ENCODE results near the gene PROCR. TPM values are rescaled to one million over a fixed set of nuclear protein-coding genes. Genes with fewer than 3 reads are reported as not detected.

The PROCR gene
- total RNA-seq, 2 experiments from 2014 or later, result 3.5 to 3.8 TPM

Other genes starting within 250 kb of the PROCR start
- 10 to 100 TPM; 62.8 to 65.6 TPM for gene GSS, start 216.3 kb upstream of the PROCR start, total RNA-seq
- gene MYH7B, start 216.2 kb upstream of the PROCR start, total RNA-seq, result under 1 TPM; 0.17 to 0.19 TPM
- gene TRPC4AP, start 79.3 kb upstream of the PROCR start, total RNA-seq, result 10 to 100 TPM; 48.2 to 49.1 TPM
- 10 to 100 TPM; 18.8 to 19.0 TPM for gene EDEM2, start 24.7 kb upstream of the PROCR start, total RNA-seq
- under 1 TPM in 1 of 2 experiments, not detected in 1; 0.04 TPM for gene MMP24, start 54.6 kb downstream of the PROCR start, total RNA-seq
- gene MMP24OS, start 106.0 kb downstream of the PROCR start, total RNA-seq, result 10 to 100 TPM; 28.4 to 29.9 TPM
- 100 to 1,000 TPM; 190 to 192 TPM for gene EIF6, start 112.7 kb downstream of the PROCR start, total RNA-seq
- not detected for gene FAM83C, start 120.4 kb downstream of the PROCR start, total RNA-seq
- 10 to 100 TPM; 57.4 to 72.3 TPM for gene UQCC1, start 239.9 kb downstream of the PROCR start, total RNA-seq